Measurements from ENCODE around the gene LSR. TPM values are rescaled to one million over a fixed set of nuclear protein-coding genes. Genes with fewer than 3 reads are reported as not detected.
"Not testable (repeated sequence)": the region's sequence is repeated elsewhere in the genome, so short reads cannot be mapped to it uniquely, and the experiment has no call there.

The LSR gene
- total RNA-seq, 1 donor from 2014 or later = 2.7 TPM

DNA sequence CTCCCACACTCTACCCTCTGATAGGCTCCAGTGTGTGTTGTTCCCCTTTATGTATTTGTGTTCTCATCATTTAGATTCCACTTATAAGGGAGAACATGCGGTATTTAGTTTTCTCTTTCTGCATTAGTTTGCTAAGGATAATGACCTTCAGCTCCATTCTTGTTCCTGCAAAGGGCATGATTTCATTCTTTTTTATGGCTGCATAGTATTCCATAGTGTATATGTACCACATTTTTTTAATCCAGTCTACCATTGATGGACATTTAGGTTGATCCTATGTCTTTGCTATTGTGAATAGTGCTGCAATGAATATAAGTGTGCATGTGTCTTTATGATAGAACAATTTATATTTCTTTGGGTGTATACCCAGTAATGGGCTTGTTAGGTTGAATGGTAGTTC is 9.2 kb upstream of the LSR start:
- DNase-seq (ENCODE audit: low spot score); H3K4me3 Mint-ChIP-seq; H3K27ac Mint-ChIP-seq; intact Hi-C loops (cut with micrococcal nuclease); H3K36me3 Mint-ChIP-seq (ENCODE audit: low read depth): not testable (repeated sequence)
- peaks cover 17% of the 10 kb centered on the region for H3K4me1 Mint-ChIP-seq (ENCODE audit: low read depth)
- H3K27me3 Mint-ChIP-seq (ENCODE audit: insufficient read depth) = peaks cover 16% of the 10 kb centered on the region
- H3K9me3 Mint-ChIP-seq = peaks cover 31% of the 10 kb centered on the region

DNA sequence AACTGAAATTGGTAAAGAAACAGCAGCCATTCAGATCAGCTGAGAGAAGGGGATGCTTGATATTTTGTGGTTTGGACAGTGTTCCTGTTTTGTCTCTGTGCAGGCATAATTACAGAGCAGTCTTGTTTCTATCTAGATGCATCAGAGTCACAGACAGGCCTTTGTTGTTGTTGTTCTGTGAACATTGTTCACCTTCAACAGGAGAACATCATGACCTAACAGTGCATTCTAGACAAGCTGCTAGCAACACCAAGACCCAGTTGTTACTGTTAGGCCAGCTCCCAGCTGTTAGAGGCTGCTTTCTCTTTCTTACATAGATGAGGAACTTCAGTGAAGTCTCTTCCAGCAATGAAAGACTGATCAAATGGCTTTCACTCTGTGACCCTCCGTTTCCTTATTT is 8.5 kb upstream of the LSR start:
- no peak for DNase-seq (ENCODE audit: low spot score)
- peaks cover 7% of the 10 kb centered on the region for H3K36me3 Mint-ChIP-seq (ENCODE audit: low read depth)
- H3K9me3 Mint-ChIP-seq = peaks cover 34% of the 10 kb centered on the region
- H3K27ac Mint-ChIP-seq = no peak overlapping the region
- H3K4me1 Mint-ChIP-seq (ENCODE audit: low read depth) = peaks cover 17% of the 10 kb centered on the region
- peaks cover 16% of the 10 kb centered on the region for H3K27me3 Mint-ChIP-seq (ENCODE audit: insufficient read depth)
- intact Hi-C loops (cut with micrococcal nuclease) = no loop called here
- H3K4me3 Mint-ChIP-seq = peak overlapping the region; percentile 6

DNA sequence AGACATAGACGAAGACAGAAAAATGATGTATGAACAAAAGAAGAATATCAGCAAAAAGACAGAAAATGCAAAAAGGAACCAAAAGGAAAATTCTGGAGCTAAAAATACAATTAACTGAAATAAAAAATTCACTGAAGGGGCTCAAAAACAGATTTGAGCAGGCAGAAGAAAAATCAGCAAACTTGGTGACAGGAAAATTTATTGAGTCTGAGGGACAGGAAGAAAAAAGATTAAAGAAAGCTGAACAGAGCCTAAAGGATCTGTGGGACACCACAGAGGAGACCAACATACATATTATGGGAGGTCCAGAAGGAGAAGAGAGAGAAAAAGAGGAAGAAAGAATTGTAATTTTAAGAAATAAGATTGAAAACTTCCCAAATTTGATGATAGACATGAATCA is 7.4 kb upstream of the LSR start:
- no peak for DNase-seq (ENCODE audit: low spot score)
- Mint-ChIP-seq H3K27ac (no peak overlapping the region), H3K4me1 (ENCODE audit: low read depth) (peaks cover 17% of the 10 kb centered on the region), H3K27me3 (ENCODE audit: insufficient read depth) (peaks cover 22% of the 10 kb centered on the region), H3K36me3 (ENCODE audit: low read depth) (peaks cover 7% of the 10 kb centered on the region), H3K4me3 (no peak overlapping the region), H3K9me3 (peaks cover 34% of the 10 kb centered on the region)
- intact Hi-C loops (cut with micrococcal nuclease) = no loop called here

DNA sequence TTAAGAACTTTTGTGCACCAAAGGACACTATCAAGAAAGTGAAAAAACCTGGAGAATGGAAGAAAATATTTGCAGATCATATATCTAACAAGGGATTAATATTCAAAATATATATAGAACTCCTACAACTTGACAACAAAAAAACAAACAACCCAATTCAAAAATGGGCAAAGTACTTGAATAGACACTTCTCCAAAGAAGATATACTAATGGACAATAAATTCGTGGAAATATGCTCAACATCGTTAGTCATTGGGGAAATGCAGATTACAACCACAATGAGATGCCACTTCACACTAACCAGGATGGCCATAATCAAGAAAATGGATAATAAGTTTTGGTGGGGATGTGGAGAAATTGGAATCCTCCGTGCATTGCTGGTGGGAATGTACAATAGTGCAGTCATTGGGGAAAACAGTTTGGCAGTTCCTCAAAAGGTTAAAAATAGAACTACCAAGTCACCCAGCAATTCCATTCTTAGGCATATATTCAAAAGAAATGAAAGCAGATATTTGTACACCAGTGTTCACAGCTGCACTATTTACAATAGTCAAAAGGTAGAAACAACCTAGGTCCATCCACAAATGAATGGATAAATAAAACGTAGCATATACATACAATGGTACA is 2.2 kb upstream of the LSR start:
- no peak overlapping the region for H3K27ac Mint-ChIP-seq
- intact Hi-C loops (cut with micrococcal nuclease) = loop anchor here (5.0 kb wide), 1 partner anchor 34 kb away; no protein-coding TSS in a partner anchor
- no peak for DNase-seq (ENCODE audit: low spot score)
- H3K27me3 Mint-ChIP-seq (ENCODE audit: insufficient read depth) = peaks cover 30% of the 10 kb centered on the region
- peaks cover 18% of the 10 kb centered on the region for H3K4me1 Mint-ChIP-seq (ENCODE audit: low read depth)
- peaks cover 2% of the 10 kb centered on the region for H3K36me3 Mint-ChIP-seq (ENCODE audit: low read depth)
- H3K9me3 Mint-ChIP-seq = peaks cover 17% of the 10 kb centered on the region
- H3K4me3 Mint-ChIP-seq = peak overlapping the region; percentile 85

DNA sequence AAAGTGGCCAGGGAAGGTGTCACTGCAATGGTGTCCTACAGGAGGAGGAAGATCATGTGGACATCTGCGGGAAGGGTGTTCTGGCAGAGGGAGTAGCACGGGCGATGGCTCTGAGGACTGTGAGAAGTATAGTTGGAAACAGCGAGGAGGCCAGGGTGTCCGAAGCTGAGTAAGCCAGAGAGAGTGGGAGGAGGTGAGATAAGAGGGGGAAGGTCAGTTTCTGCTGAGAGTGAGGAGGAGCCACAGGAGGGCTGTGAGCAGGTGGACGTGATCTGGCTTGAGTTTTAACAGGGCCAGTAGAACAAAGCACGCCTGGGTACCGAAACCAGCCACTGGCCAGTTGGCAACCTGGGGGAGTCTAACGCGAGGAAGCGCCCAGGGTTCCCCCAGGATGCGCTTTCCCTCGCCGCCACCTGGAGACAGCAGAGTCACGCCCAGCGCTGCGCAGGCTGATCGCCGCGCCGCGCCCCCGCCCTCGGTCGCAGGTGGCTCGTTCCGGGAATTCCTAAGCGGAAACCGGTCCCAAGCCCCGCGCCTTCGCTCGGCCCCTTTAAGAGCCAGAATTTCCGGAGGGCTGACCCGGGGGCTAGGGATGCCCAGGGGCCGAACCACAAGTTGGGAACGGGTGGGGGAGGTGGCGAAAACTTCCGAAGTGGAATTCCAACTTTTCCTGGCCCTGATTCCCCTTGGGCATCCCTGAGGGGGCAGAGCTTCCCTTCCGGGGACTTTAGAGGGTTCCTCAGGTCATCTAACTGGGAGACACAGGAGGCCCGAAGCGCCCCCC is 1.1 kb upstream of the LSR start:
- H3K27ac Mint-ChIP-seq = peak overlapping the region; percentile 66
- intact Hi-C loops (cut with micrococcal nuclease) = loop anchor here (1.0 to 5.0 kb wide), 2 partner anchors 21 to 35 kb away; partner anchors contain the start of gene USF2
- DNase-seq (ENCODE audit: low spot score) = no peak
- peak overlapping the region; percentile 85 for H3K4me3 Mint-ChIP-seq
- H3K36me3 Mint-ChIP-seq (ENCODE audit: low read depth) = peaks cover 2% of the 10 kb centered on the region
- peaks cover 27% of the 10 kb centered on the region for H3K27me3 Mint-ChIP-seq (ENCODE audit: insufficient read depth)
- peaks cover 18% of the 10 kb centered on the region for H3K4me1 Mint-ChIP-seq (ENCODE audit: low read depth)
- peaks cover 12% of the 10 kb centered on the region for H3K9me3 Mint-ChIP-seq

DNA sequence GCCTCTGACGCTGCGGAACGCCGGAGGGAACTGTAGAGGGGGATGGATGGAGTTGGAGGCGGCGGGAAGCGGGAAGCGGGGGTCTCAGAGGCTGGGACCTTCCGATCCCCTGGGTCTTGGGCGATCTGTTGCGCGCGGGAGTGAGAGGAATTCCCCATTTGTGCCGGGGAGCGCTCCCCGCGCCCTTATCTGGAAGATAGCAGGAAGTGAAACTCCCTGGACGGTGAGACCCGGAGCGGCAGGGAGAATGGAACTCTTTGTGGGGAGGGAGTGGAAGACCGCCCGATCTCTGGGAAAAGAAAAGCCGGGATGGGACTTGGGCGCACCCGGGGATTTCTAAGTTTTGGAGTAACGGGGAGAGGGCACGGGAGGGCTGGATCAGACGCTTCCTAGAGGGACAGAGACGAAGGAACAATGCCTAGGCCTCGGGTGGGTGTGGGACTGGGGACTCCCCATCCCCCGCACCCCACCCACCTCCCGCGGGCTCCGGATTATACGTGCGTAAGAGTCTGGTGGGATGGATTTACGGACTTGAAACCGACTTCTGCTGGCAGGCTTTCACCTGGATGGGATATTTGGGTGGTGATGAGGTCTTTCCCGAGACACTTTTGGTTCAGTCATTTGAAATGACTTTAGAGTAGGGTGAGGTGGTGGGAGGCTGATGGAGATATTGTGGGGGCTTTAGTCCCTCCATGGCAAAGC is 495 bp downstream of the LSR start:
- H3K9me3 Mint-ChIP-seq = peaks cover 4% of the 10 kb centered on the region
- H3K27me3 Mint-ChIP-seq (ENCODE audit: insufficient read depth) = peaks cover 16% of the 10 kb centered on the region
- H3K27ac Mint-ChIP-seq = no peak overlapping the region
- DNase-seq (ENCODE audit: low spot score) = no peak
- H3K4me3 Mint-ChIP-seq = peak overlapping the region; percentile 85
- H3K4me1 Mint-ChIP-seq (ENCODE audit: low read depth) = peaks cover 18% of the 10 kb centered on the region
- peaks cover 2% of the 10 kb centered on the region for H3K36me3 Mint-ChIP-seq (ENCODE audit: low read depth)
- intact Hi-C loops (cut with micrococcal nuclease) = loop anchor here (5.0 kb wide), 1 partner anchor 37 kb away; no protein-coding TSS in a partner anchor

DNA sequence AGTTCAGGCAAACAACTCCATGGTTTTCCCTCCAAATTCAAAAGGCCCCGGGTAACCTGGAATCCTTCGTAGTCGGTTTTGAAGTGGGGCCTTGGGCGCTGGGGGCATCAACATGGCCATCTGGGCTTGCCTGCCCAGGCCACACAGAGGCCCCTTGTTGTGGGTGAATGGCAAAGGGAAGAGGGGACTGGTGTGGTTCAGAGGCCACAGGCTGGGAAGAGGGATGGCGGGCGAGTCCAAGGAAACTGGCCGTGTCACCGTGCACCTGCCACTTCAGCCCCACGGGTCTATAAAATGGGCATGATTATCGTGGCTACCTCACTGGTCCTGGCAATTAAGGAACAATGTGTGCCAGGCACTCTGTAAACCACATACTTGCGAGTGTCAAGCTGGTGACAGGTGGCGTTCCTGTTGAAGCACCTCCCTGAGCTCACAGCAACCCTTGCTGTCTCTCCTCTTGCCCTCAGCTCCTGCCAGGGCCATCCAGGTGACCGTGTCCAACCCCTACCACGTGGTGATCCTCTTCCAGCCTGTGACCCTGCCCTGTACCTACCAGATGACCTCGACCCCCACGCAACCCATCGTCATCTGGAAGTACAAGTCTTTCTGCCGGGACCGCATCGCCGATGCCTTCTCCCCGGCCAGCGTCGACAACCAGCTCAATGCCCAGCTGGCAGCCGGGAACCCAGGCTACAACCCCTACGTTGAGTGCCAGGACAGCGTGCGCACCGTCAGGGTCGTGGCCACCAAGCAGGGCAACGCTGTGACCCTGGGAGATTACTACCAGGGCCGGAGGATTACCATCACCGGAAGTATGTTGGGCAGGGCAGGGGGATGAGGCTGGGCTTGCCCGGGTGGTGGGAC is 1.3 kb downstream of the LSR start:
- intact Hi-C loops (cut with micrococcal nuclease) = loop anchor here (5.0 kb wide), 1 partner anchor 38 kb away; no protein-coding TSS in a partner anchor
- Mint-ChIP-seq H3K27me3 (ENCODE audit: insufficient read depth) (peaks cover 16% of the 10 kb centered on the region), H3K4me1 (ENCODE audit: low read depth) (peaks cover 18% of the 10 kb centered on the region), H3K36me3 (ENCODE audit: low read depth) (peaks cover 2% of the 10 kb centered on the region), H3K4me3 (peak overlapping the region; percentile 85), H3K9me3 (no peaks in the 10 kb centered on the region), H3K27ac (no peak overlapping the region)
- DNase-seq (ENCODE audit: low spot score) = no peak

DNA sequence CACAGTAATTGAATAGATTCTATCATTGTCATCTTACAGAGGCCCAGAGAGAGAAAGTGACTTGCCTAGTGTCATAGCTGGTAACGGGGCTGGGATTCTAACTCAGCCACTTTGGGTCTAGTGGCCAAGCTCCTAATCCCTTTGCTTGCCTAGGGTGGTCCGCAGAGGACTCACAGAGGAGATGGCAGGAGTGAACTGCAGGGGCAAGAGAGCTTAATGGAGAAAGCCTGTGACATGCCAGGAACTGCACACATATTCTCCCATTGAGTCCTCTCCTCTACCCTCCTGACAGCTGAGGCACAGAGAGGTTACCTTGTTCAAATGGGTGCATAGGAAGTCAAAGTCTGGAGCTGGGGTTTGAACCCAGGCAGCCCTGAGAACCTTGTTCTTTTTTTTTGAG is 2.7 kb downstream of the LSR start:
- H3K4me3 Mint-ChIP-seq = no peak overlapping the region
- peaks cover 11% of the 10 kb centered on the region for H3K27me3 Mint-ChIP-seq (ENCODE audit: insufficient read depth)
- H3K4me1 Mint-ChIP-seq (ENCODE audit: low read depth) = peaks cover 18% of the 10 kb centered on the region
- H3K9me3 Mint-ChIP-seq = no peaks in the 10 kb centered on the region
- H3K27ac Mint-ChIP-seq = no peak overlapping the region
- H3K36me3 Mint-ChIP-seq (ENCODE audit: low read depth) = peaks cover 2% of the 10 kb centered on the region
- intact Hi-C loops (cut with micrococcal nuclease) = no loop called here
- no peak for DNase-seq (ENCODE audit: low spot score)

DNA sequence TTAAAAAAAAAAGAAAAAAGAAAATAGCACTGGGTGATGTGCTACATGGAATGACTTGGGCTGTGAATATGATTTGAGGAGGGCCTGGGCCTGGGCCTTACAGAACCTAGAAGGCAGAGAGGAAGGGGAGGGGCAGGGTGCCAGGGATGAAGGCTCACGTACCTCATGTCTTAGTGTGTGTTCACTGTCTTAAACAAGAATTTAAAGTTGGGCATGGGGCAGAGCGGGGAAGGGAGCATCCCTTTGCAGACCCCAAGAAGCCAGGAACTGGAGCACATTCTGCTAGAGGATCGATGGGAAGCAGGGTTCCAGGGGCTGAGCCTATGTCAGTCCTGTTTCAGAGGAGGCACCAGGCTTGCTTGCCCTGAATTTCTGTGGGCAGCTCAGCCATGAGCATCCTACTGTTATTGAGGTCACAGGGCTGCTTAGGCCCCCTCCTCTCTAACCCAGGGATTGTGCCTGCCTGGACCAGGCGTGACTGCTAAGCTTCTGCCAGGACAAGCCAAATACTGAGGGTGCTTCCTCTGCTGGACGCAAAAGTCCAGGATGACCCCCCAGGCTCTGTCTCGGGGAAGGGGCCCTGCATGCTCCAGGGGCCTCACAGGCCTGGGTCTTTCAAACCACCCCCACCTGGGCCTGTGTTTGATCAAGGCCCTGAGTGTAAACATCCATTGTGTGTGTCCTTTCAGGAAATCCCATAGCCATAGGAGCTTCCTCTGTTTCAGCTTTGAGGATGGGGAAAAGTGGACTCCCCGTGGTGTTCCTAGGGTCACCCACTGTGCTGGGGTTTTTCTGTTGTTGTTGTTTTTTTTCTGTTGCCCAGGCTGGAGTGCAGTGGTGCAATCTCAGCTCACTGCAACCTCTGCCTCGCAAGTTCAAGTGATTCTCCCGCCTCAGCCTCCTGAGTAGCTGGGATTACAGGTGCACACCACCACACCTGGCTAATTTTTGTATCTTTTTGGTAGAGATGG is 4.8 kb downstream of the LSR start:
- Mint-ChIP-seq H3K27ac (no peak overlapping the region), H3K4me1 (ENCODE audit: low read depth) (peaks cover 9% of the 10 kb centered on the region), H3K36me3 (ENCODE audit: low read depth) (peaks cover 2% of the 10 kb centered on the region), H3K9me3 (no peaks in the 10 kb centered on the region), H3K27me3 (ENCODE audit: insufficient read depth) (peaks cover 3% of the 10 kb centered on the region), H3K4me3 (no peak overlapping the region)
- intact Hi-C loops (cut with micrococcal nuclease) = no loop called here
- no peak for DNase-seq (ENCODE audit: low spot score)

DNA sequence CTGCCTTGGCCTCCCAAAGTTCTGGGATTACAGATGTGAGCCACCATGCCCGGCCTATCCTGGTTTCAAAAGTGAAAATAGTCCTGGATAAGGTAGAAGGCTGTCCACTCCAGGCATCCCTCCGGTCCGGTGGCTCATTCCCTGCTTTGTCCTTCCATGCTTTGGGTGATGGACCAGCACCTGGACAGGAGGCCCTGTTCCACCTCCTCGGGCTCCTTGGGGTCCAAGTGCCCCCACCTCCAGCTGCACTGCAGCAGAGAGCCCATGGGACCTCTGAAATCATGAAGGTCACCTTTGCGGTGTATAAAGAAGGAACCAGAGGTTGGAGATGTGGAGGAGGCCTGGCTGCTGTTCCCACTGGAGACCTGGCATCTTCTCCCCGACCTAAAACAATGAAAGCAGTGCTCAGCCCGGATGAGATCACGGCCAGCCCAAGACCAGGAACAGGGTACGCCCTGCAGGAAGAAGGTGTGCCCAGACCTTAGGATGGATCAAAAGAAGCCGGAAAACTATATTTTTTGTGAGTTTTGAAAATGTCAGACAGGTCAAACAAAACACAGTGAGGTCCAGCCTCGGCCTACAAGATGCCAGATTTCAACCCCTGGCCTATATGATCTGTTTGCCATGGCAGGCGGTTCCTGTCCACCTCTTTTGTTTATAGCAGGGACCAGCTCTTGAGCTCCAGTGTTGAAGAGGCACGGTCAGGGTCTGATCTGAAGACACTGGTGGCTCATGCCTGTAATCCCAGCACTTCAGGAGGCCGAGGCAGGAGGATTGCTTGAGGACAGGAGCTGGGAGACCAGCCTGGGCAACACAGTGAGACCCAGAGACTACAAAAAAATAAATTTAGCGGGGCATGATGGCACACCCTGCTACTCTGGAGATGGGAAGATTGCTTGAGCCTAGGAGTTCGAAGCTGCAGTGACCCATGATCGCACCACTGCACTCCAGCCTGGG is 5.8 kb downstream of the LSR start:
- H3K9me3 Mint-ChIP-seq = no peaks in the 10 kb centered on the region
- peaks cover 3% of the 10 kb centered on the region for H3K27me3 Mint-ChIP-seq (ENCODE audit: insufficient read depth)
- no peak overlapping the region for H3K4me3 Mint-ChIP-seq
- no peak for DNase-seq (ENCODE audit: low spot score)
- H3K4me1 Mint-ChIP-seq (ENCODE audit: low read depth) = peaks cover 2% of the 10 kb centered on the region
- peaks cover under 1% of the 10 kb centered on the region for H3K36me3 Mint-ChIP-seq (ENCODE audit: low read depth)
- no peak overlapping the region for H3K27ac Mint-ChIP-seq
- intact Hi-C loops (cut with micrococcal nuclease) = no loop called here

DNA sequence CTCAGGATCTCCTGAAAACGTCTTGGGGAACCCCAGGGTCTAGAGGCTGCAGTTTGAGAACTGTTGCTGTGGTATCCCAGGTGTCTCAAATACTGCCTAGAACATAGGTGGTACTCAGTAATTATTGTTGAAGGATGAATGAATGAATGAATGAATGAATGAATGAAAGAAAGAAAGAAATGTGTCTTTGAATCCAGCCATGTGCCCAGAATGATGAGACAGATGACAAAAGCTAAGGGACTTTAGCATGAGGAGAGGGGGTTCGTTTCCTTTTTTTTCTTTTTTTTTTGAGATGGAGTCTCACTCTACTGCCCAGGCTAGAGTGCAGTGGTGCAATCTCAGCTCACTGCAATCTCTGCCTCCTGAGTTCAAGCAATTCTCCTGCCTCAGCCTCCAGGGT is 7.8 kb downstream of the LSR start:
- intact Hi-C loops (cut with micrococcal nuclease) = no loop called here

More for the DNA sequence above, 7.8 kb downstream of the LSR start:
- no peaks in the 10 kb centered on the region for H3K9me3 Mint-ChIP-seq
- no peak overlapping the region for H3K4me3 Mint-ChIP-seq
- no peaks in the 10 kb centered on the region for H3K4me1 Mint-ChIP-seq (ENCODE audit: low read depth)
- no peak overlapping the region for H3K27ac Mint-ChIP-seq
- no peaks in the 10 kb centered on the region for H3K27me3 Mint-ChIP-seq (ENCODE audit: insufficient read depth)
- H3K36me3 Mint-ChIP-seq (ENCODE audit: low read depth) = no peaks in the 10 kb centered on the region
- DNase-seq (ENCODE audit: low spot score) = no peak
